Omental fat pad (tissue), 4 donors: Measurements from ENCODE around the gene SMCP. TPM values are rescaled to one million over a fixed set of nuclear protein-coding genes. Genes with fewer than 3 reads are reported as not detected.

Experiments
- ATAC-seq: fragments of 150-250 bp; one replicate; pipeline ENCODE4 v1.9.1; 2016; ENCODE audit warnings: mild to moderate bottlenecking, moderate library complexity; ENCODE audit not compliant: low FRiP score
- DNase-seq: peaks from one replicate; pipeline ENCODE4 v3.0.0-alpha.2; 2019; ENCODE audit warnings: low spot score
- total RNA-seq, 4 donors: library from RNA; depleted of rRNA; stranded (reverse); fragments of >200 nt; gene quantifications; one replicate each; pipeline ENCODE4 v1.1.0, GENCODE V29; 2016
- TF ChIP-seq, protein P1 (sequence below), 3 donors: fragments of 450-650 bp; IDR thresholded peaks; one replicate each; pipeline ENCODE4 v1.5.1; 2016 to 2017; ENCODE audit warnings: antibody characterized with exemption in 3 of 3, mild to moderate bottlenecking in 3 of 3, moderate library complexity in 2 of 3

SMCP gene
- total RNA-seq, 4 donors from 2014 or later: not detected

DNA sequence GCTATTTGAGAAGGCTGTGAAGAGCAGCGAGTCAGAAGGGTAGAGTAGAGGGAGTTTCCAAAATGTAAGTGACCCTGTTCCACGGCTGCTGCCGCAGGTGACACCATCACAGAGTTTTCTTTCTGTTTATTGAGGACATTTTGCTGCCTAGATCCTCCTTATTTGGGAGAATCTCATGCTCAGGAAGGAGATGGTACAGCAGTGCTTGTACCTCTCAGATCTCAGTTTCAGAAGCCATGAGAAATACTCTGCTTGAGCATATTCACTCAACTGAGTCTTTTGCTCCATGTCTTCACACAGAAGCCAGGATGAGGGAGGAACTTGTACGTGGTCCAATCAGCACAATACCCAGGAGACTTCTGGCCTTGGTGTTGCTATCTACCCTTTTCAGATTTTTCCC lies 16.7 kb upstream of the SMCP start:
- DNase-seq: no peak
- no peak for ATAC-seq
- TF ChIP-seq, protein P1, sequence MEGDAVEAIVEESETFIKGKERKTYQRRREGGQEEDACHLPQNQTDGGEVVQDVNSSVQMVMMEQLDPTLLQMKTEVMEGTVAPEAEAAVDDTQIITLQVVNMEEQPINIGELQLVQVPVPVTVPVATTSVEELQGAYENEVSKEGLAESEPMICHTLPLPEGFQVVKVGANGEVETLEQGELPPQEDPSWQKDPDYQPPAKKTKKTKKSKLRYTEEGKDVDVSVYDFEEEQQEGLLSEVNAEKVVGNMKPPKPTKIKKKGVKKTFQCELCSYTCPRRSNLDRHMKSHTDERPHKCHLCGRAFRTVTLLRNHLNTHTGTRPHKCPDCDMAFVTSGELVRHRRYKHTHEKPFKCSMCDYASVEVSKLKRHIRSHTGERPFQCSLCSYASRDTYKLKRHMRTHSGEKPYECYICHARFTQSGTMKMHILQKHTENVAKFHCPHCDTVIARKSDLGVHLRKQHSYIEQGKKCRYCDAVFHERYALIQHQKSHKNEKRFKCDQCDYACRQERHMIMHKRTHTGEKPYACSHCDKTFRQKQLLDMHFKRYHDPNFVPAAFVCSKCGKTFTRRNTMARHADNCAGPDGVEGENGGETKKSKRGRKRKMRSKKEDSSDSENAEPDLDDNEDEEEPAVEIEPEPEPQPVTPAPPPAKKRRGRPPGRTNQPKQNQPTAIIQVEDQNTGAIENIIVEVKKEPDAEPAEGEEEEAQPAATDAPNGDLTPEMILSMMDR (IDR thresholded peaks at IDR 0.05): no peak

DNA sequence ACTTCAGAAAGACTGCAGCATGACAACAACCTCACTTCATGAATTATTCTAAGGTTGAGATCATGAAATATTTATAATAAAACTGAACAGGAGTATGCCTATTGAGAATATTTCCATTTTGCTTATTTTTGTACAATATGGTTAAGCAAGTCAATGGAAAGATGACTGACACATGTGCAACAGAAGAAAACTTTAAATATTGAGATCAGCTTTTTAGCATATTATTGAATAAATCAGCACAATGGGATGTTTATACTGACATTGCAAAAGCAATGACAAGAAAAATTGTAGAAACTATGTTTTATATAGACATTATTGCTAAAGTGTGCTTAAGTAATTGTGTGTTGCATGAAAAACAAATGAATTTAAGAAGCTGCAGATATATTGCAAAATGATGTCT lies 13.7 kb upstream of the SMCP start:
- ATAC-seq: no peak
- DNase-seq: no peak

DNA sequence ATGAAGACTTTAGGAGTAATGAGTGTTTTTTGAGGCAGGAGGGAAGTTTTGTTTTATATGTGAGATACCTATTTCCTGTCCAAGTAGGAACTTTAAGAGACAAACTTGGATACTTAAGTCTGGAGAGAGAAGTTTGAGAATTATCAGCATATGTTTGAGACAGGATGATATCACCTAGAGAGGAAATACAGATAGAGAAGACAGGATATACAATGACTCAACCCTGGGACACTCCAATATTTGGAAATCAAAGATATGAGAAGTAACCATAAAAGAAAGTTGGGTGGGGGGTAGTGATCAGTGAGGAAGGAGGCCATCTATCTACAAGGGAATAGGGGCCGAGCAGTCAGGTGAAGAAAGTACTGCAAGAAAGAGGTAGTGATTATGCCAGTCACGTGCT lies 11.8 kb upstream of the SMCP start:
- no peak for ATAC-seq
- TF ChIP-seq, protein P1 (IDR thresholded peaks at IDR 0.05): no peak
- DNase-seq: no peak

More for the DNA sequence above, 13.7 kb upstream of the SMCP start:
- TF ChIP-seq, protein P1 (IDR thresholded peaks at IDR 0.05): no peak

DNA sequence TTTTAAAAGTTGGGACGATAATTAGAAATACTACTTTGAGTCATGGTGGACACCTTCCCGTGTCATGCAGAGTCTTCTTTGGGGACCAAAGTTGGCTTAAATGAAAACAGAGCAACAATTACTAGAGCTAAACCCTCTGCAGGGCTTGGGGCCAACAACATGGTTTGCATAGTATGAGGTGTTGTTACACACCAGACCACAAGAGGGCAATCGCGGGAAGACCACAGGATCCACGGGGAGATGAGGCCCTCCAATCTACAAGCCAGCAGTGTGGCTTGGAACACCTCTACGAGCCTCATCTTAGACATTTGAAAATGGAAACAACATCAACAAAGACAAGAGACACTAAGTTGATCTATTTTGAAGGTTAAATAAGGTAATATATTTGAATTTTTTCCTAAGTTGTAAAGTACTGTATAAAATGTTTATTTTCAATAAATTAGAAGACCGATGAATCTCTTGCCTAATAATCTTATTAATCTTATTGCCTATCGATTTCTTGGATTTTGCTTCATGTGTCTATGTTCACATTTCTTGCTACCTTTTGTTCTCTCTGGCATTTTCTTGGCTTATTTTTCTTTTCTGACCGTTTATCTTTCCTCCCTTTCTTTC lies 8.2 kb upstream of the SMCP start:
- ATAC-seq: no peak
- peak; percentile 29 for DNase-seq
- TF ChIP-seq, protein P1 (IDR thresholded peaks at IDR 0.05): peak in 1 of 3 donors; percentile 56

DNA sequence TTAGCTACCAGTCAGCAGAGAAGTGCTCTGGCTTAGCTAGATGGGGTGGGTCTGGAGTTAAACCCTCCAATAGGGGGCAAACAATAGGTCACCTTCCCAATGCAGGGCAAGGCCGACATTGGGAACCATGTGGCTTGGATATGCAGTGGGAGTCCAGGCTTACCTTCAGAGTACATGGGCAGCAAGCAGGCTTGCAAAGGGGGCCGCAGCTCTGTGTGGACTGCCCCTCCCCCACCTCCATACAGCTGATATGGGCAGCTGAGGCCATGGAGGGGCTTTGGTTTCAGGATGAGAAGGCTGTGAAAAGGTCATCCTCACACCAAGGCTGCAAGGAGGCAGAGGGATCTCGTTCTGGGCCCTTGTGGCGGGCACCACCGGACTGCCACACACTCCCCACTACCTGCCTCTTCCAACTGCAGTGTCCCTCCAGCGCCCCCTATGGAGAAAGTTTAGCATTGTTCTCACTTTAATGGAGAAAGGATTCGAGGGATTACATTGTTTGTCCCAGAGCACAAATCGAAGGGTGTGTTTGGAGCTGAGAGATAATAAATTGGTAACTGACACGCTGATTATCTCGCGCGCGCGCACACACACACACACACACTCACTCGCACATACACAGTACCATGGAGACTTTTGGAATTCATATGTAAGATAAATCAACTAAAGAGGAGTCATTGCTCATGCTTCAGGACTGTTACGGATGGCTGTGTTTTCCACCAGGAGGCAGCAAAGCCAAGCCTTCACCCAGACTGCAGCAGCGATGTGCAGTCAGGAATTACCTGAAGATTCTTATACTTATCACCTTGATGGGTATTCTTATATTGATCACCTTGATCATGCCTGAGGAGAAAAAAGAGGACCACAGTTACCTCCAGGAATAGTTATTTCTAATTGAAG lies 7.0 kb upstream of the SMCP start:
- ATAC-seq: no peak
- DNase-seq: no peak

DNA sequence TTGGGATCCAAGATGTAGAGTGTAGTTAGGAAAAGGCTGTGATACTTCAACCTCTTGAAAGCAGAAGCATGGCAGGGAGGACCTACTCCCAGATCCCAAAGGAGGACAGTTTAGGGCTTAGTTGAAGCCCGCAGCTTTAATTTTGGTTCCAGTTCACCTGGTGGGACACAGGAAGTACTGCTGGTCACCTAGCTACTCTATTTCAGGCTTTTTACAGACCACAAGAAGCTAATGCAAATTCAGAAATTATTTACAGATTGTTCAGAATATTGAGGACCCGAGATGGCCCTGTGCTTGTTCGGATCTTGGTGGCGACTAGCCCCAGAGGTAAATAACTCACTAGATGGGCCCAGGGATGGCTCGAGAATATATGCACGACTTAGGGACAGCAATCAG lies 6.4 kb upstream of the SMCP start:
- TF ChIP-seq, protein P1 (IDR thresholded peaks at IDR 0.05): no peak
- ATAC-seq (no peak), DNase-seq (no peak)

More for the DNA sequence above, 7.0 kb upstream of the SMCP start:
- TF ChIP-seq, protein P1 (IDR thresholded peaks at IDR 0.05): no peak
